ENCODE measurements around the gene SPTBN4.

- no peak for TF ChIP-seq POLR2AphosphoS5 (IDR thresholded peaks at IDR 0.05)
- no peak for TF ChIP-seq POLR2A (IDR thresholded peaks at IDR 0.05)
These were observed 155.9 kb downstream of the SPTBN4 start for GRCh38 chr19:40622773-40623075.
